Measurements from ENCODE around the gene BAZ1A.
"Not testable (repeated sequence)": the region's sequence is repeated elsewhere in the genome, so short reads cannot be mapped to it uniquely, and the experiment has no call there.

Gene BAZ1A

GRCh38 chr14:34780646-34781045, 94.5 kb downstream of the BAZ1A start:
- DNase-seq = no peak

GRCh38 chr14:34778744-34779143, 96.4 kb downstream of the BAZ1A start:
- no peak for DNase-seq

- no peak for DNase-seq
Observed at GRCh38 chr14:34776611-34777010, 98.5 kb downstream of the BAZ1A start.

GRCh38 chr14:34775922-34776321, 99.2 kb downstream of the BAZ1A start:
- DNase-seq = no peak

GRCh38 chr14:34775342-34775741, 99.8 kb downstream of the BAZ1A start:
- no peak for DNase-seq

GRCh38 chr14:34770901-34771300, 104.3 kb downstream of the BAZ1A start:
- DNase-seq = no peak

GRCh38 chr14:34766606-34767005, 108.6 kb downstream of the BAZ1A start:
- DNase-seq = no peak

- no peak for DNase-seq
Observed at GRCh38 chr14:34766060-34766459, 109.1 kb downstream of the BAZ1A start.

- DNase-seq = no peak
Observed at GRCh38 chr14:34755215-34755614, 119.9 kb downstream of the BAZ1A start.

GRCh38 chr14:34754687-34755086, 120.5 kb downstream of the BAZ1A start:
- DNase-seq = no peak

- DNase-seq = no peak
Observed at GRCh38 chr14:34750670-34751069, 124.5 kb downstream of the BAZ1A start.

- no peak for DNase-seq
Observed at GRCh38 chr14:34750233-34750632, 124.9 kb downstream of the BAZ1A start.

- no peak for DNase-seq
Observed at GRCh38 chr14:34749408-34749807, 125.8 kb downstream of the BAZ1A start.

GRCh38 chr14:34742270-34743115, 132.7 kb downstream of the BAZ1A start:
- no peak for DNase-seq

- no peak for DNase-seq
Observed at GRCh38 chr14:34741840-34742239, 133.3 kb downstream of the BAZ1A start.

GRCh38 chr14:34740139-34740538, 135.0 kb downstream of the BAZ1A start:
- DNase-seq = not testable (repeated sequence)

- not testable (repeated sequence) for DNase-seq
Observed at GRCh38 chr14:34737079-34737478, 138.1 kb downstream of the BAZ1A start.

- no peak for DNase-seq
Observed at GRCh38 chr14:34733245-34733644, 141.9 kb downstream of the BAZ1A start.

- no peak for DNase-seq
Observed at GRCh38 chr14:34732802-34733201, 142.4 kb downstream of the BAZ1A start.

- no peak for DNase-seq
Observed at GRCh38 chr14:34723867-34724266, 151.3 kb downstream of the BAZ1A start.

GRCh38 chr14:34722723-34723545, 152.2 kb downstream of the BAZ1A start:
- no peak for DNase-seq

GRCh38 chr14:34721129-34721528, 154.0 kb downstream of the BAZ1A start:
- no peak for DNase-seq

- no peak for DNase-seq
Observed at GRCh38 chr14:34718750-34719304, 156.3 kb downstream of the BAZ1A start.

Data from activated CD4-positive, CD25-positive, alpha-beta regulatory T cell treated with anti-CD3 and anti-CD28 coated beads, Interleukin-2, amount 50 U/mL, for 72 hours (primary cell).